Iris pigment epithelial cell (primary cell): ENCODE results near the gene FLT1.

Experiments
- DNase-seq: peaks from one replicate; pipeline ENCODE4 v3.0.0-alpha.2; 2011; ENCODE audit warnings: low read depth

The FLT1 gene

DNA sequence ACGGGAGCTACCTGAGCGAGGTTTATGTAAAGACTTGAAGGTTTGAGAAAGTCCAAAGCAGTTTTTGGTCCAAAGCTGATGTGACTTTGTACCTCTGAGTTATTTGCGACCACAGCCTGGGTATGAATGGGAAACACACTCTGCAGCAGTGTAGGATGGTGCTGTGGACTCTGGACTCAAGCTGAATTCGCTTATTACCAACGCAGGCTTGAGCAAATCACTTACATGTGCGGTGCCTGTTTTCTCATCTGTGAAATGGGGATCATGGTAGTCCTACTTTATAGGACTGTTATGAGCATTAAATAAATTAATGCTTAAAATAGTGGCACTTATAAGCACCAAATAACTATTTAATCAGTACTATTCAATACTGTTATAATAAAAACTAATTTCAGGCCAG is 180.0 kb downstream of the FLT1 start:
- DNase-seq, result no peak

DNA sequence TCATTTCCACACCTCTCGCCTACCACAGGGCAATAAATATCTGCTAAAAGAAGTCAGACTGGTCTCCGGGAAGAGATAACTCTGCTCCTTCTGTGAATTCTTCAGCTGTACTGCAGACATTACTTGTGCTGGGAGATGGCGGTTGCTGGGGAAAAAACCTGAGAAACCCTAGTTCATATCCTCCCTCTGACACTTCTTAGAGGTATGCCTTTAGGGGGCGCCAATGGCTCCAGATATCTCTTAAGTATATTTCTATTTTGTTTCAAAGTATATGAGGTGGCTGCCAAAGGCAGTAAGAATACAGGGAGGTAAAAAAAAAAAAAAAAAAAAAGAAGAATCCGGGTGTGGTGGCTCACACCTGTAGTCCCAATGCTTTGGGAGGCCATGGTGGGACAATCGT is 181.3 kb downstream of the FLT1 start:
- DNase-seq, result peak; percentile 76

DNA sequence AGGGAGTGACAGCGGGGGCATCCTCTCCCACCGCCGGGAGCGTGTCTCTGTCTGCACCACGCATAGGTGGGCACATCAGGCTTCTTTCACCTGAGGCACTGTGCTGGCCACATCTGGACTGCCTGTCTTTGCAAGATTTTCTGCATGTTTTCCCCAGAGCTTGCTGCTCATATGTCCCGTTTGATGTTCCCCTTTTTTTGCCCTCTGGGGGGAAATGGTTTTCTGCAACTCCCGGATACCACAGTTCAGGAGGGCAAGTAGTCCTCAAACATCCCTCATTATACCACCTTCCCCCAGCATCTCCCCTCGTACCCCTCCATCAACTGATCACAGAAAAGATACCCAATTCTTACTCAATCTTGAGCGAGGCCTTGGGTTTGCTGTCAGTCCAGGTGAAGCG is 188.6 kb downstream of the FLT1 start:
- no peak for DNase-seq

DNA sequence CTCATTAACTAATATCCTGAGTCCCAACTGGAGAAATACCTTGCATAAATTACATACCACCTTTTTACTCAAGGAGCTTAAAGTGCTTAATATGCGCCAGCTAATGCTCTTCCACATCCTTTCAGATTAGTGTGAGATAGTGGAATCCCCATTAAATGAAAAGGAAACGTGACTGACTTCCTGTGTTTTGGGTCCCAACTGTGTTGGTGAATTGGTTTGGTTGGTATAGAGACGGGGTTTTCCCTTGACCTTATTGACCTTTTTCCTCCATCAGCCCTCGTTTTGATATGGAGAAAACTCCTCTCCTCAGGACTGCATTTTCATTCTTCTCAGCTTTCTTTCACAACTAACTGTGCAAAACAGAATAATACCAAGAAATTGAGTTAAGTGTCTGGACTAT is 193.1 kb downstream of the FLT1 start:
- no peak for DNase-seq

DNA sequence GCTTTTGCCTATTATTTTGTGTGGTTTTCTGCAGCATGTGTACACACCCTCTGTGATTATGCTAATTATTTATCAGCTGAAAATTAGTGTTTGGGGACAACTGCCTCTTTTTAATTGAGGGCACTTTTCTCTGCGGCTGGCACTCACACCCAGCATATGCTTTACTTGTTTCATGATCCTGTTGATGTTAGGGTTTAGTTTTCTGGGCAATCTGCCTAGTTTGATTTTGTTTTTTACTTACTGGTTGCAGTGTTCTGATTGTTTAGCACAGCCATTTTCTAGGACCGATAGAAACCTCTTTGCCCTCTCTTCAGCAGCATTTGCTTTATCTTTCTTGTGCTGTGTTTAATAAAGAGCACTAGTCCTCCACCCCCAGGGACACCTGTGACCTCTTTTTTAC is 195.0 kb downstream of the FLT1 start:
- peak; percentile 34 for DNase-seq

DNA sequence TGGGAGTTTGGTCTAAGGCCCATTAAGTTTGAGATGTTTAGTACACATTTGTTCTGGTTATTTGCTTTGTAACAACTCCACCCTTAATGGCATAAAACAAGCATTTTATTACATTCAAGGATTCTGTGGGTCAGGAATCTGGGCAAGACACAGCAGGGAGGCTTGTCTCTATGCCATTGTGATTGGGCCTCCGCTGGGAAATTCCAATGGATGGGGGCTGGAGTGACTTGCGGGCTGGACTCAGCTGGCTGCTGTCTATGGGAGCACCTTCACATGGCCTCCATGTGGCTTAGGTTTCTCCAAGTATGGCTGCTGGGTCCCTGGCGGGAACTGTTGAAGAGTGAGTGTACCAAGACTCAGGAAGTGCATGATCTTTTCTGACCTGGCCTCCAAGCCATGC is 197.6 kb downstream of the FLT1 start:
- peak; percentile 9 for DNase-seq

DNA sequence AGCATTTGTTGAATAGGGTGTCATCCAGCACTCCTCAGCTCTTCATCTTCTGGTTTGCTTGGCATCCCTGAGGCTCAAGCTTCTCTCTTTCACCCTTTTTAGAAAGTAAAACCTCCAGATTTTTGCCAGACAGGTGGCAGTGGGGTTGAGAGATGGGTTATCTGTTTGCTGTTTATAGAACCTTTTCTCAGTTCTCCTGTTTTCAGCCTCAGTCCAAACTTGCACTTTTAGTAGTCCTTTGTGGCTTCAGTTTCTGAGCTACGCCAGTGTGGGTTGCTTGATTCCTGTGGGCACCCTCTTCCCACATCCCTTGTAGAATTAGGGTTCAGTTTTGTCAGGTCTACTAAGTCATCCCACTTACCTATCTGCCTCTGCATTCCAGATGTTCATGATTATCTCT is 208.7 kb downstream of the FLT1 start:
- no peak for DNase-seq

DNA sequence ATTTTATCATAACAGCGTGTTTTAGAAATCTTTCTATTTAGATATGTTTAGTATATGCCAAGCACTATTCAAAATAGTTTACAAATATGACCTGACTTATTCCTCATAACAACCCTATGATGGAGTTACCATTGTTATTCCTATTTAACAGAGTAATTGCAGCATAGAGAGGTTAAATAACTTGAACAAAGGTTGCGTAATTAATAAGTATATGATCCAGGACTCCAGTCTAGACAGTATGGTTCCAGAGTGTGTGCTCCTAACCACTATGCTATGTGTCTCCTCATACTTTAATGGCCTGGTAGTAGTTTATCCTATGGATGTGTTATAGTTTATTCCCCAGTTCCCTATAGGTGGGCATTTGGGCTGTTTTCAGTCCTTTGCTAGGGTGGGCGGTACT is 211.3 kb downstream of the FLT1 start:
- DNase-seq, result peak; percentile 7

DNA sequence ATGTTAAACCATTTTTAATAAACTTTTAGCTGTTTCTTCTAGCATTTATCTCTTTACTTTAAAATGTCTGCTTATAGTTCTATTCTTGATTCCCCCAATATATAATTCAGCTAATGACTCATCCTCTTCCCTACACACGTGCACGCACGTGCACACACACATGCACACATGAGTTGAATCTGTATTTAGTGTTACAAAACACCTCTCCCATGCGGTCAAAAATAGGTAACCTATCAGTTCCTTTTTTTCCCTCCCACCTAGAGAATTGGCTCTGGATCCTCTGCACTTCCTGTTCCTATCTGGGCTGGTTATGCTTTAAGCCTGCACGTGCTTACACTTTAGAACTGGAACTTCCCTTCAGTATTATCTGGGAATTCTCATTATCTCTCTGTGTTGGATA is 212.5 kb downstream of the FLT1 start:
- DNase-seq, result no peak

DNA sequence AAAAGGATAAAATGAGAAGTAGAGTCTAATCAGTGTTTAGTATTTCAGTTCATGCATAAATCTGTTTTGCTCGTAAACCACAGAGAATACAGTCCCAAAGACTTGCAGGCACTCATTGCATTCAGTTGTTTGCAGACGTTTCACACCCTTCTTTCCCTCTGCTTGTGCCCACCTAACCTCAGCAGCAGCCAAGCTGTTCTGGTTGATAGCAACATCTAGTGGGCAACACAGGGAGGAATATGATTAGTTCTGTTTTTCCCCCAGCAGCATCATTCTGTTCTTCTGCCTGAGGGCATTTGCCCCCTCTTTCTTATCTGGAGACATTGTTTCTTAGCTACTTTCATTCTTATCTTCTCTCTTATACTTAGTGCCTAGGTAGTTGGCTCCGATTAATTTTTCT is 221.0 kb downstream of the FLT1 start:
- DNase-seq, result no peak

DNA sequence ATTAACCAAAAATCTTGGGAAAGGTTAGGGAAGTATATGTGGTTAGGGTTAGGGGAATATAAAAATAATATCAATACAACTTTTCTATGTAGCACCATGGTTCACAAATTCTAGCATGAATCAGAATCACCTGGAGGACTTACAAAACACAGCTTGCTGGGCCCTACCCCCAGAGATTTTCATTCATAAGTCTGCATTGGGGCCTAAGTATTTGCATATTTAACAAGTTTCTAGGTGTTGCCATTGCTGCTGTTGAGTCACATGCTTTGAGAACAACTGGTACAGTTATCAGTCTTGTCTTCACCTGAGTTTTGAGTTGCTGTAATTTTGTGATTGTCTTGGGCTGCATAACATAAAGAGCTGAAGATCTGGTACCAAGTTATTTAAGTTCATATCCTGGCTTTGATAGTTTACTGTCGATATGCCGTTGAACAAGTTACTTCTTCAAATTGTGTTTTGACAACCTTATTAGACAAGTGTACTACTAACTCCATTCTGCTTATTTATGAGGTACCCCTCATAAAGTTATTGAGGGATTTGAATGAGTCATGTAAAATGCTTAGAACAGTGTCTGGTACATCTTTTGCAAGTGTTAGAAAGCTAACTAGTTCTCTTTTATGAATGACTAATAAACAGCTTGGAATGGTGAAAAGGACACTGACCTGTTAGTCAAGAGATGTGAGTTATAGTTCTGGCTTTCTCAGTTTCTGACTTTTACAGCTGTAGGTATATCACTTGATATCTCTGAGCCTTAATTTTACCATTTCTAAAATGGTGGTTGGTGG is 223.7 kb downstream of the FLT1 start:
- DNase-seq, result peak; percentile 10

DNA sequence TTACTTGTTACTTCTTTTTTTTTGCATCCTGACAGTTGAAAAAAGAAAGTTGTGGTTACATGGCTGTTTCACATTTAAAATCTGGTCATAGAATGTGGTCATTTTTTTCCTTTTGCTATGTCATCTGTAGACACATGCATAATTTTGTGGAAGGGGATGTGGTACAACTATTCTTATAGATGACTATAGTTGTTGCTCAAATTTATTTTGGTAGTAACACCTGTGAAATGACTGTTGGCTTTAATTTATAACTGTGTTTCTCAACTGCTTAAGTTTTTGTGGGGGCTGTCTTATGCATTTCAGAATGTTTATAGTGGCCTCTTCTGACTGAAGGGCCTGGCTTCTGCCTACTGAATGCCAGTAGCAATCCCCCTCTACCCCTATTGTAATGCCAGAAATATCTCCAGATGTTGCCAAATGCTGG is 226.1 kb downstream of the FLT1 start:
- DNase-seq, result no peak

DNA sequence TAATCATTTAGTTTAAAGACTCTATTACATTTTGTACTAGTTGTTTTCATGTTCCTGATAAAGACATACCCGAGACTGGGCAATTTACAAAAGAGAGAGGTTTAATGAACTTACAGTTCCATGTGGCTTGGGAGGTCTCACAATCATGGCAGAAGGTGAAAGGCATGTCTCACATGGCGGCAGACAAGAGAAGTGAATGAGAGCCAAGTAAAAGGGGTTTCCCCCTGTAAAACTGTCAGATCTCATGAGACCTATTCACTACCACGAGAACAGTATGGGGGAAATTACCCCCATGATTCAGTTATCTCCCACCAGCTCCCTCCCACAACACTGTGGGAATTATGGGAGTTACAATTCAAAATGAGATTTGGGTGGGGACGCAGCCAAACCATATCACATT is 227.4 kb downstream of the FLT1 start:
- DNase-seq, result no peak

DNA sequence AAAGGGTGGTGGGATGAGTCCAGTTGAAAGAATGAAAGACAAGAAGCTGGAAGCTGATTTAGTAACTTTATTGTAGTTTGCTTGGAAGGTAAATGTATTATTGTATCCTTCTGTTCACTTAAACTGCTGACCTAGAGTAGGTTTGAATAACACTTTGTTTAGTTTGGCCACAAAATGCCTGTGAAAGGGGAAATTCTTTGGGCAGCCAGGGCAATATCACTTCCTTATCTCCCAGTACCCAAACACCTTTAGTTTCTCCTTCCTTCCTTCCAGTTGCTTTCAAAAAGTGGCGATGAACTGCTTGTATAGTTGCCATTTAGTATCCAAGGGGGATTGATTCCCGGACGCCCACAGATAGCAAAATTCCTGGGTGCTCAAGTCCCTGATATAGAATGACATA is 236.5 kb downstream of the FLT1 start:
- DNase-seq, result no peak

DNA sequence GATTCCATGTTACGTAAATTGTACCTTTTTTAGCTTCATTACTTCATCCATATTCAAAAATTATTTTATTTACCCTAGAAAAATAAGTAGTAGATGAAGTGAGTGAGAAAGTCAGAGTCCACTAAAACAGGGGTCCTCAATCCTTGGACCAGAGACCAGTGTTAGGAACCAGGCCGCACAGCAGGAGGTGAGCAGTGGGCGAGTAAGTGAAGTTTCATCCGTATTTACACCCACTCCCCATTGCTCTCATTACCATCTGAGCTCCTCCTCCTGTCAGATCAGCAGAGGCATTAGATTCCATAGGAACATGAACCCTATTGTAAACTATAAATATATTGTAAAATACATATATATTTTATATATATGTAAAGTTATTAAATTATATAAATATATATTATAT is 237.6 kb downstream of the FLT1 start:
- DNase-seq, result no peak

DNA sequence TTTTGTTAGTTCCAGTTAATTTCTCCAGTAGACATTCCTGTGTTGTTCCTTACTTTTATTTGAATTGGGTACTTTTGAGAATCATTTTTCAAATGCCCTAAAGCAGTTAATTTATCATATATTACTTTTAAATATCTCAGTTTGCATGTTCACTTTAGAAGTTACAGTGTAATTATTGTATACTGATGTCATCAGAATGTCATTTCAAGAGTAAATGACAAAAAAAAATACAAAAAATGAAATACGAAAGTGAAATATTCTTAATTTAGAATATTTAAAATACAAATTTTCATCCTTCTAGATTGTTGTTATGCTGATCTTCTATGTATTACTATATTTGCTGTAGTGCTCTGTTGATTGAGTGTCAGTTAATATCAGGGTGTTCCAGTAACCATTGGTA is 242.4 kb downstream of the FLT1 start:
- no peak for DNase-seq

DNA sequence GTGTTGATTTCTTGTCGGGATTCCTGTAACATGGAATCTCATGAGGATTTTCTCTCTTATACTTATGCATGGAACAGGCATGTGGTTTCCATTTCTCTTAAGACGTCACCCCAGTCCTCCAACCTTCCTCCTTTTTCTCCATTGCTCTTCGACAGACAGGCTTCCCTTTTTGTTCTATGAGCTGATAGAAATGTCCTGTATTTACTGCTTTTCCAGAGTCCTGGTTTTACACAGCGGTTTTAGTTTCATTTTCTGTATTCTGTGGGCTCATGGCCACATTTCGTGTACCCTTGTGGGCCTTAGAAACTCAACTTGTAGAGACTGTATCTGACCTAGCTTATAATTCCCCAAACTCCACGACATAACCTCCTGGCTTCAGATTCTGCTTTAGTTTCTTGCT is 243.5 kb downstream of the FLT1 start:
- no peak for DNase-seq

DNA sequence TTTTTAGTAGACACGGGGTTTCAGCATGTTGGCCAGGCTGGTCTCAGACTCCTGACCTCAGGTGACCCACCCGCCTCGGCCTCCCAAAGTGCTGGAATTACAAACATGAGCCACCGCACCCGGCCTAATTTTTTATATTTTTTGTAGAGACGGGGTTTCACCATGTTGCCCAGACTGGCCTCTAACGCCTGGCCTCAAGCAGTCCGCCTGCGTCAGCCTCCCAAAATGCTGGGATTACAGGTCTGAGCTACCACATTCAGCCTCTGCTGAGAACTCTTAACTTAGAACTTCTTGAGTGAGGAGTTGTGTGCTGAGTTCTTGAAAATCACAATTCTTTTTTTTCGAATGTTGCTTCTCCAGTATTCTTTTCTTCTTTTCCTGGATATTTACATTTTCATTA is 244.4 kb downstream of the FLT1 start:
- DNase-seq, result no peak
